Neuronal stem cell (in vitro differentiated cells): Measurements from ENCODE around the gene XPO6.
"Not testable (repeated sequence)": the region's sequence is repeated elsewhere in the genome, so short reads cannot be mapped to it uniquely, and the experiment has no call there.

Experiments
- DNase-seq: peaks from one replicate; pipeline ENCODE4 v3.0.0-alpha.2; 2013; ENCODE audit warnings: low spot score
- H2AFZ ChIP-seq: one replicate; pipeline ENCODE4 v1.6.1; 2013; ENCODE audit warnings: mild to moderate bottlenecking, low read length, inconsistent platforms
- H2AK5ac ChIP-seq: 2 replicates; pipeline ENCODE4 v1.6.1; 2013; ENCODE audit warnings: low read depth, mild to moderate bottlenecking, inconsistent platforms, low read length, moderate library complexity, mixed read lengths
- H2BK120ac ChIP-seq: 2 replicates; pipeline ENCODE4 v1.6.1; 2013; ENCODE audit warnings: low read depth, mild to moderate bottlenecking, inconsistent platforms, low read length, moderate library complexity, mixed read lengths
- H2BK12ac ChIP-seq: one replicate; pipeline ENCODE4 v1.6.1; 2013; ENCODE audit warnings: low read length, inconsistent platforms
- H2BK15ac ChIP-seq: 2 replicates; pipeline ENCODE4 v1.6.1; 2013; ENCODE audit warnings: mild to moderate bottlenecking, low read length, inconsistent platforms, mixed read lengths
- H2BK5ac ChIP-seq: one replicate; pipeline ENCODE4 v1.6.1; 2013; ENCODE audit warnings: inconsistent platforms, mild to moderate bottlenecking, low read length, moderate library complexity
- H3K14ac ChIP-seq: one replicate; pipeline ENCODE4 v1.6.1; 2013; ENCODE audit warnings: low read length, inconsistent platforms
- H3K18ac ChIP-seq: 2 replicates; pipeline ENCODE4 v1.6.1; 2013; ENCODE audit warnings: low read length, inconsistent platforms
- H3K23ac ChIP-seq: 2 replicates; pipeline ENCODE4 v1.6.1; 2013; ENCODE audit warnings: low read depth, mild to moderate bottlenecking, mixed read lengths, low read length, inconsistent platforms; ENCODE audit not compliant: poor library complexity
- H3K27ac ChIP-seq: replicated peaks from 3 replicates; pipeline ENCODE4 v1.5.1; 2013; ENCODE audit warnings: low read length, inconsistent platforms
- H3K27me3 ChIP-seq, 3 experiments: 2 replicates each; pipeline ENCODE4 v1.6.1; 2013; ENCODE audit warnings: low read length in 3 of 3, mild to moderate bottlenecking in 2 of 3, inconsistent platforms in 1 of 3, low read depth in 1 of 3, mixed read lengths in 1 of 3, moderate library complexity in 1 of 3; ENCODE audit not compliant: control insufficient read depth in 3 of 3, insufficient read depth in 3 of 3
- H3K36me3 ChIP-seq, 2 donors: replicated peaks in 1 of 2; 2 replicates each; pipeline ENCODE4 v1.6.1; 2013; ENCODE audit warnings: low read length in 2 of 2; ENCODE audit not compliant: control insufficient read depth in 2 of 2, insufficient read depth in 2 of 2
- H3K4ac ChIP-seq: 2 replicates; pipeline ENCODE4 v1.6.1; 2013; ENCODE audit warnings: inconsistent platforms, mild to moderate bottlenecking, low read length, moderate library complexity
- H3K4me1 ChIP-seq, 2 donors: 1 replicate in 1 of 2; 2 replicates in 1 of 2; pipeline ENCODE4 v1.6.1; 2013; ENCODE audit warnings: low read length in 2 of 2, low read depth in 1 of 2; ENCODE audit not compliant: control insufficient read depth in 2 of 2, insufficient read depth in 1 of 2
- H3K4me2 ChIP-seq: one replicate; pipeline ENCODE4 v1.6.1; 2013; ENCODE audit warnings: mild to moderate bottlenecking, low read length, inconsistent platforms; ENCODE audit not compliant: insufficient read depth, poor library complexity, severe bottlenecking
- H3K4me3 ChIP-seq, 2 donors: 2 replicates each; pipeline ENCODE4 v1.5.1; 2013; ENCODE audit warnings: low read length in 2 of 2, mild to moderate bottlenecking in 2 of 2, inconsistent platforms in 1 of 2, moderate library complexity in 1 of 2
- H3K79me1 ChIP-seq: one replicate; pipeline ENCODE4 v1.6.1; 2013; ENCODE audit warnings: low read depth, mild to moderate bottlenecking, inconsistent platforms, low read length, moderate library complexity
- H3K9ac ChIP-seq: one replicate; pipeline ENCODE4 v1.6.1; 2013; ENCODE audit warnings: mild to moderate bottlenecking, low read depth, low read length, inconsistent platforms; ENCODE audit not compliant: poor library complexity
- H3K9me3 ChIP-seq, 2 donors: replicated peaks in 1 of 2; 2 replicates each; pipeline versions ENCODE3 to v1.6.1; 2013; ENCODE audit warnings: low read length in 2 of 2, mild to moderate bottlenecking in 2 of 2, inconsistent platforms in 1 of 2, low read depth in 1 of 2, mixed read lengths in 1 of 2, moderate library complexity in 1 of 2; ENCODE audit not compliant: control insufficient read depth in 2 of 2, insufficient read depth in 1 of 2
- H4K8ac ChIP-seq: one replicate; pipeline ENCODE4 v1.6.1; 2013; ENCODE audit warnings: low read depth, mild to moderate bottlenecking, inconsistent platforms, low read length, moderate library complexity
- H4K91ac ChIP-seq: one replicate; pipeline ENCODE4 v1.6.1; 2013; ENCODE audit warnings: low read length, low read depth, mild to moderate bottlenecking, inconsistent platforms; ENCODE audit not compliant: poor library complexity
- WGBS, 2 donors: extraction: QIAGEN DNeasy Blood & Tissue Kit; methylation state at CpG; one replicate each; pipeline ENCODE4 v1.1.7; 2013; ENCODE audit warnings: missing lambda C conversion rate in 2 of 2, mixed read lengths in 1 of 2; ENCODE audit not compliant: insufficient read length in 2 of 2, insufficient replicate concordance in 1 of 2; ENCODE audit errors: extremely low coverage in 2 of 2; 5-methylcytosine and 5-hydroxymethylcytosine counted together

XPO6 gene

GRCh38 chr16:28231763-28232162, 20.0 kb upstream of the XPO6 start:
- WGBS, 2 donors, result no CpG with 5 or more reads among the region's 2 CpGs
- H3K4me1 ChIP-seq, result no peaks in the 10 kb centered on the region
- no peak overlapping the region for H2BK5ac ChIP-seq
- no peak overlapping the region for H3K18ac ChIP-seq
- no peak overlapping the region for H3K4me2 ChIP-seq
- H3K27ac ChIP-seq, result no peak overlapping the region
- H3K27me3 ChIP-seq, result no peaks in the 10 kb centered on the region
- no peak for DNase-seq
- no peak overlapping the region for H3K4me3 ChIP-seq
- H4K91ac ChIP-seq, result no peak overlapping the region
- no peak overlapping the region for H3K4ac ChIP-seq
- no peak overlapping the region for H3K9ac ChIP-seq
- no peak overlapping the region for H3K23ac ChIP-seq
- no peak overlapping the region for H2AFZ ChIP-seq
- H3K9me3 ChIP-seq, result no peaks in the 10 kb centered on the region
- no peaks in the 10 kb centered on the region for H3K36me3 ChIP-seq
- H2BK120ac ChIP-seq, result no peak overlapping the region
- no peak overlapping the region for H2BK12ac ChIP-seq
- H4K8ac ChIP-seq, result no peak overlapping the region
- no peak overlapping the region for H3K14ac ChIP-seq
- no peak overlapping the region for H2BK15ac ChIP-seq
- no peaks in the 10 kb centered on the region for H3K79me1 ChIP-seq
- no peak overlapping the region for H2AK5ac ChIP-seq

GRCh38 chr16:28223909-28224308, 12.1 kb upstream of the XPO6 start:
- not testable (repeated sequence) for H3K36me3 ChIP-seq, H4K91ac ChIP-seq, H3K23ac ChIP-seq, H2BK12ac ChIP-seq, H3K9me3 ChIP-seq, H2AFZ ChIP-seq, H3K14ac ChIP-seq, H3K9ac ChIP-seq, H3K4me2 ChIP-seq, H3K4ac ChIP-seq, H3K27ac ChIP-seq, H2BK5ac ChIP-seq, H3K4me1 ChIP-seq, H3K79me1 ChIP-seq, H3K27me3 ChIP-seq, H2BK15ac ChIP-seq, H2AK5ac ChIP-seq, H3K18ac ChIP-seq, H3K4me3 ChIP-seq, H4K8ac ChIP-seq, DNase-seq, H2BK120ac ChIP-seq
- no CpG with 5 or more reads among the region's 3 CpGs for WGBS, 2 donors

- not testable (repeated sequence) for H3K36me3 ChIP-seq, H3K18ac ChIP-seq, H3K79me1 ChIP-seq, H3K27ac ChIP-seq, H3K4me2 ChIP-seq, H3K4me1 ChIP-seq, H2AFZ ChIP-seq, H4K91ac ChIP-seq, H3K14ac ChIP-seq, H3K9me3 ChIP-seq, H2AK5ac ChIP-seq, H2BK12ac ChIP-seq, H3K4me3 ChIP-seq, H3K4ac ChIP-seq, H4K8ac ChIP-seq, DNase-seq, H2BK15ac ChIP-seq, H3K9ac ChIP-seq, H2BK120ac ChIP-seq, H2BK5ac ChIP-seq, H3K27me3 ChIP-seq, H3K23ac ChIP-seq
- WGBS, 2 donors, result no CpG with 5 or more reads among the region's 6 CpGs
These were observed 8.0 kb upstream of the XPO6 start for GRCh38 chr16:28219777-28220176.

- Histone ChIP-seq H3K23ac (no peak overlapping the region), H3K79me1 (no peaks in the 10 kb centered on the region)
- WGBS, 2 donors, result no CpG with 5 or more reads among the region's 5 CpGs
These were observed 7.5 kb upstream of the XPO6 start for GRCh38 chr16:28219282-28219681.

More at GRCh38 chr16:28219282-28219681, 7.5 kb upstream of the XPO6 start:
- Histone ChIP-seq H3K4me2 (no peak overlapping the region), H2AFZ (no peak overlapping the region), H2AK5ac (no peak overlapping the region), H2BK120ac (no peak overlapping the region), H3K4me3 (no peak overlapping the region), H3K36me3 (no peaks in the 10 kb centered on the region), H3K9ac (no peak overlapping the region), H2BK5ac (no peak overlapping the region), H2BK12ac (no peak overlapping the region), H3K4ac (no peak overlapping the region), H2BK15ac (no peak overlapping the region), H3K14ac (no peak overlapping the region), H3K18ac (no peak overlapping the region), H4K8ac (no peak overlapping the region), H3K27me3 (no peaks in the 10 kb centered on the region), H3K9me3 (no peaks in the 10 kb centered on the region), H3K4me1 (no peaks in the 10 kb centered on the region), H3K27ac (no peak overlapping the region), H4K91ac (no peak overlapping the region)
- no peak for DNase-seq
